ENCODE measurements around the gene STAC2. TPM values are rescaled to one million over a fixed set of nuclear protein-coding genes. Genes with fewer than 3 reads are reported as not detected.

The STAC2 gene
- total RNA-seq, 2 experiments from 2014 or later, result not detected

- Mint-ChIP-seq H3K9me3 (no peaks in the 10 kb centered on the region), H3K36me3 (ENCODE audit: low read depth) (no peaks in the 10 kb centered on the region), H3K4me3 (no peak overlapping the region), H3K27ac (no peak overlapping the region), H3K27me3 (no peaks in the 10 kb centered on the region), H3K4me1 (peaks cover 33% of the 10 kb centered on the region)
- POLR2A ChIA-PET, result no interaction called here
- CTCF ChIA-PET, result interaction anchor here (0.7 to 1.9 kb wide), 3 partner anchors 9 to 92 kb away, joined by 3 to 12 read pairs (median 3); no protein-coding TSS in a partner anchor
- DNase-seq, result no peak
These were observed 14.9 kb upstream of the STAC2 start for GRCh38 chr17:39240631-39241030.

- no peaks in the 10 kb centered on the region for H3K27me3 Mint-ChIP-seq
- ChIA-PET CTCF (interaction anchor here (0.6 to 2.1 kb wide), 8 partner anchors 9 to 75 kb away, joined by 3 to 12 read pairs (median 3); partner anchors contain the start of gene ARL5C), POLR2A (no interaction called here)
- DNase-seq, result peak; percentile 68
- no peak overlapping the region for H3K4me3 Mint-ChIP-seq
- H3K27ac Mint-ChIP-seq, result peak overlapping the region; percentile 59
- H3K9me3 Mint-ChIP-seq, result no peaks in the 10 kb centered on the region
- H3K36me3 Mint-ChIP-seq (ENCODE audit: low read depth), result no peaks in the 10 kb centered on the region
- H3K4me1 Mint-ChIP-seq, result peaks cover 34% of the 10 kb centered on the region
These were observed 14.0 kb upstream of the STAC2 start for GRCh38 chr17:39239640-39240314.

DNA sequence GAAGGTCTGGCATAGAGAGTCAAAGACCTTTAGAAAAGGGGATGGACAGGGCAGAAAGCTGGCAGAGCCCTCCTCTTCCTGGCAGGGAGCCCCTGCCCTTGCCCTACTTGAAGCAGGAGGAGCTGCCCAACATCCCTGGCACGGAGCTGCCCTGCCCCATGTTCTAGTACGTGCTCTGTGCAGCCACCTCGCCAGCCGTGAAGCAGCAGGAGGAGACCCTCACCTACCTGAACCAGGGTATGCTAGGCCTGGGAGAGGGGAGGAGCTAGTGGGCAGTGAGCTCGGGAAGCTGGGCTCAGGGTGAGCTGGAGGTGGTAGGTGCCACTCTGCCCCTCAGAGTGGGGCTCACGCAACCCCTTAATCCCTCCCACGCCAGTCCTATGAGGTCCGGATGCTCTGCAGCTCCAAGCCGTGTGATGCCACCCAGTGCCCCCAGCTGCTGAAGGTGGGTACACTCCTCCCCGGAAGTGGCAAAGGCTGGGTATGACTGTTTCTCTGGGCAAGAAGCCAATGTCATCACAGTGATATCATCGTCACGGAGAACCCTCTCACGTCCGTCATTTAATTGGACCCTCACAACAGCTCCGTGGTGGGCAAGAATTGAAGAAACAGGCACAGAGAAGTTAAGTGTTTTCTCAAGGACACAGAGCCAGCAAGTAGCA is 12.7 kb upstream of the STAC2 start:
- peak; percentile 74 for DNase-seq
- H3K4me1 Mint-ChIP-seq, result peaks cover 27% of the 10 kb centered on the region
- ChIA-PET CTCF (interaction anchor here (0.9 to 2.1 kb wide), 7 partner anchors 7 to 337 kb away, joined by 3 to 10 read pairs (median 3); partner anchors contain the start of gene ARL5C), POLR2A (no interaction called here)
- peak overlapping the region; percentile 29 for H3K4me3 Mint-ChIP-seq
- H3K27me3 Mint-ChIP-seq, result no peaks in the 10 kb centered on the region
- no peaks in the 10 kb centered on the region for H3K36me3 Mint-ChIP-seq (ENCODE audit: low read depth)
- peak overlapping the region; percentile 86 for H3K27ac Mint-ChIP-seq
- H3K9me3 Mint-ChIP-seq, result no peaks in the 10 kb centered on the region

GRCh38 chr17:39237586-39237985 is 11.8 kb upstream of the STAC2 start:
- no peaks in the 10 kb centered on the region for H3K27me3 Mint-ChIP-seq
- H3K9me3 Mint-ChIP-seq, result no peaks in the 10 kb centered on the region
- CTCF ChIA-PET, result interaction anchor here (0.5 to 2.1 kb wide), 8 partner anchors 12 to 601 kb away, joined by 3 to 10 read pairs (median 6); partner anchors contain the start of gene ARL5C
- H3K36me3 Mint-ChIP-seq (ENCODE audit: low read depth), result no peaks in the 10 kb centered on the region
- POLR2A ChIA-PET, result no interaction called here
- DNase-seq, result no peak
- no peak overlapping the region for H3K4me3 Mint-ChIP-seq
- H3K27ac Mint-ChIP-seq, result no peak overlapping the region
- H3K4me1 Mint-ChIP-seq, result peaks cover 27% of the 10 kb centered on the region

DNA sequence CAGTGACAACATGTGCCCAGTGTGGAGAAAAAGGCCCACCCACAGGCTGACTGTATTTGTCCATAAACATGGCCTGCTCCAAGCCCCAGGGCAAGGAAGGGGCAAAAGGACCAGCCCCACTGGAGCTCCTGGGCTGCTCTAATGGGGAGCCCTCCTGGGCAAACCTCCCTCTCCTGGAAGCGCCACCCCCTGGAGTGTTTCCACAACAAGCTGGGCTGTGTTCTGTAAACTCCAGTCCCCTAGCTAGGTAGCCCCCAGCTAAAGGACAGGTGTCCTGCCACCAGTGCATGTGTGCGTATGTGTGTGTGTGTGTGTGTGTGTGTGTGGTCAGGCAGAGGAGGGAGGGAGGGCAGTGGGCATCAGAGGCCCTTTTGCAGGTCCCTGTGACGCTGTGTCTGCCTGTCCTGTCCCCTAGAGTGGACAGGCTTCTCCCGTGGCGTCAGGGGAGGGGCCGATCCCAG is 11.3 kb upstream of the STAC2 start:
- Mint-ChIP-seq H3K36me3 (ENCODE audit: low read depth) (no peaks in the 10 kb centered on the region), H3K27me3 (no peaks in the 10 kb centered on the region), H3K4me3 (no peak overlapping the region), H3K9me3 (no peaks in the 10 kb centered on the region), H3K27ac (no peak overlapping the region), H3K4me1 (peaks cover 30% of the 10 kb centered on the region)
- CTCF ChIA-PET, result interaction anchor here (0.5 to 3.7 kb wide), 13 partner anchors 8 to 602 kb away, joined by 3 to 28 read pairs (median 5); partner anchors contain the start of gene RPL19
- POLR2A ChIA-PET, result no interaction called here
- DNase-seq, result no peak

- no peak for DNase-seq
- POLR2A ChIA-PET, result no interaction called here
- H3K27ac Mint-ChIP-seq, result no peak overlapping the region
- CTCF ChIA-PET, result interaction anchor here (0.5 to 3.7 kb wide), 17 partner anchors 9 to 418 kb away, joined by 3 to 28 read pairs (median 4); partner anchors contain the start of genes RPL19 and STAC2
- peaks cover 4% of the 10 kb centered on the region for H3K27me3 Mint-ChIP-seq
- H3K4me3 Mint-ChIP-seq, result no peak overlapping the region
- no peaks in the 10 kb centered on the region for H3K9me3 Mint-ChIP-seq
- H3K36me3 Mint-ChIP-seq (ENCODE audit: low read depth), result no peaks in the 10 kb centered on the region
- H3K4me1 Mint-ChIP-seq, result peaks cover 34% of the 10 kb centered on the region
These were observed 10.7 kb upstream of the STAC2 start for GRCh38 chr17:39236450-39236927.

- peak; percentile 67 for DNase-seq
- Mint-ChIP-seq H3K36me3 (ENCODE audit: low read depth) (no peaks in the 10 kb centered on the region), H3K27me3 (peaks cover 4% of the 10 kb centered on the region), H3K9me3 (no peaks in the 10 kb centered on the region), H3K27ac (no peak overlapping the region), H3K4me1 (peaks cover 34% of the 10 kb centered on the region), H3K4me3 (no peak overlapping the region)
- POLR2A ChIA-PET, result no interaction called here
- CTCF ChIA-PET, result interaction anchor here (0.6 to 3.7 kb wide), 19 partner anchors 9 to 418 kb away, joined by 3 to 28 read pairs (median 4); partner anchors contain the start of genes CACNB1, RPL19 and STAC2
These were observed 10.1 kb upstream of the STAC2 start for GRCh38 chr17:39235555-39236449.

GRCh38 chr17:39231591-39232551 is 6.1 kb upstream of the STAC2 start:
- Mint-ChIP-seq H3K27me3 (peaks cover 22% of the 10 kb centered on the region), H3K4me1 (peaks cover 14% of the 10 kb centered on the region), H3K9me3 (no peaks in the 10 kb centered on the region), H3K4me3 (no peak overlapping the region), H3K36me3 (ENCODE audit: low read depth) (no peaks in the 10 kb centered on the region), H3K27ac (no peak overlapping the region)
- ChIA-PET CTCF (interaction anchor here (0.6 to 2.3 kb wide), 17 partner anchors 8 to 260 kb away, joined by 3 to 18 read pairs (median 4); partner anchors contain the start of gene RPL19), POLR2A (interaction anchor here (1.3 kb wide), 1 partner anchor 32 kb away, joined by 3 read pairs; the partner anchor contains the start of gene RPL19)
- peak; percentile 56 for DNase-seq

- peaks cover 15% of the 10 kb centered on the region for H3K4me1 Mint-ChIP-seq
- H3K36me3 Mint-ChIP-seq (ENCODE audit: low read depth), result peaks cover under 1% of the 10 kb centered on the region
- no peaks in the 10 kb centered on the region for H3K9me3 Mint-ChIP-seq
- no peak for DNase-seq
- peaks cover 27% of the 10 kb centered on the region for H3K27me3 Mint-ChIP-seq
- no peak overlapping the region for H3K27ac Mint-ChIP-seq
- POLR2A ChIA-PET, result no interaction called here
- CTCF ChIA-PET, result interaction anchor here (0.7 to 2.3 kb wide), 9 partner anchors 8 to 77 kb away, joined by 3 to 18 read pairs (median 3); no protein-coding TSS in a partner anchor
- no peak overlapping the region for H3K4me3 Mint-ChIP-seq
These were observed 5.4 kb upstream of the STAC2 start for GRCh38 chr17:39231091-39231561.

DNA sequence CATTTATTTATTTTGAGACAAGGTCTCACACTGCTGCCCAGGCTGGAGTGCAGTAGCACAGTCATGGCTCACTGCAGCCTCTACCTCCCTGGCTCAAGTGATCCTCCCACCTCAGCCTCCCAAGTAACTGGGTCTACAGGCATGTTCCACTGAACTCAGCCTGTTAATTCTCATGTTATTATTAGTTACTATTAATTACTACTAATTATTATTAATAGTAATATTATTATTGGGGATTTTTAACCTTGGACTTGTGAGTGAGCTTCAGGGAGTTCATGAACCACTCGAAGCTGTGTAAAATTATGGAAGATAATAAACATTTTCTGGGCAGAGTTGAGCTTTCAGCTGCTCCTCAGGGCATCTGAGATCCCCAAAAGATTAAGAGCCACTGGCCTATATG is 4.6 kb upstream of the STAC2 start:
- no peak for DNase-seq
- CTCF ChIA-PET, result interaction anchor here (0.6 to 1.0 kb wide), 2 partner anchors 27 to 31 kb away, joined by 3 read pairs; no protein-coding TSS in a partner anchor
- H3K27ac Mint-ChIP-seq, result no peak overlapping the region
- peaks cover 31% of the 10 kb centered on the region for H3K27me3 Mint-ChIP-seq
- peaks cover 3% of the 10 kb centered on the region for H3K36me3 Mint-ChIP-seq (ENCODE audit: low read depth)
- peaks cover 12% of the 10 kb centered on the region for H3K4me1 Mint-ChIP-seq
- POLR2A ChIA-PET, result no interaction called here
- no peak overlapping the region for H3K4me3 Mint-ChIP-seq
- H3K9me3 Mint-ChIP-seq, result no peaks in the 10 kb centered on the region

DNA sequence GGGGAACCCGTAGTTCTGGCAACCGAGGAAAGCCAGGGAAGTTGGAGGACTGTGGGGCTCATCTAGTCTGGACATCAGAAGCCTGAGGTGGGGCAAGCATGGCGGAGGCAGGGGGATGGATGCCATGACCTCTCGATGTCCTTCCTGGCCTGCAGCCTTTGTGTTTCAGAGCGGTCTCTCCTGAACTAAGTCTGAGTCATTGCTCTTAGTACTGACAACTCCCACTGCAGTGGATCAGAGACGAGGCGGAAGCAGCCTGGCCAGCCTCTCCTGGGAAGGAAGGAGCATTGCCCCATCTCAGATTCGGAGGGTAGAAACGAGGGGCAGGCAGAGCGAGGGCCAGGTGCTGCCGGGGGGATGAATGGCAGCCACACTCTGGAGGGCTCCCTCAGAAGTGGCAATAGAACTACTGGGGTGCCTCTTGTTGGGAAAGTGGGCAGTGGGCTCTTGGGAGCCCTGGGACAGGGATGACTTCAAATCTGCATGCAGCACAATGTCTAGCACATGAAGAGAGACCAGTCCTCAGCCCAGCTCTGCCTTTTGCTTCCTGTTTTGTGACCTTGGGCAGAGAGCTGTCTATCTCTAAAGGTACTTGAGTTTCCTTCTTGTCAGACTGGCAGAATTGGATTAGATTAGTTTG is 3.6 kb upstream of the STAC2 start:
- no peak for DNase-seq
- CTCF ChIA-PET, result interaction anchor here (0.8 kb wide), 1 partner anchor 22 kb away, joined by 4 read pairs; no protein-coding TSS in a partner anchor
- POLR2A ChIA-PET, result no interaction called here
- Mint-ChIP-seq H3K4me3 (no peak overlapping the region), H3K4me1 (peaks cover 14% of the 10 kb centered on the region), H3K36me3 (ENCODE audit: low read depth) (peaks cover 3% of the 10 kb centered on the region), H3K27ac (no peak overlapping the region), H3K9me3 (no peaks in the 10 kb centered on the region), H3K27me3 (peaks cover 34% of the 10 kb centered on the region)
